Measurements from ENCODE around the gene MSANTD1.

MSANTD1 gene

GRCh38 chr4:3235581-3235980 is 13.4 kb upstream of the MSANTD1 start:
- H3K27me3 ChIP-seq (ENCODE audit: low read depth, low read length), result no peaks in the 10 kb centered on the region
- H3K4me1 ChIP-seq (ENCODE audit: control insufficient read depth in 1 of 2, insufficient read depth in 2 of 2, low read length in 2 of 2), result peaks cover under 1 to 2% of the 10 kb centered on the region in 2 donors
- H3K27ac ChIP-seq (ENCODE audit: low read length), result no peak overlapping the region
- no peak overlapping the region for H3K4me3 ChIP-seq (ENCODE audit: low read depth in 1 of 2, low read length in 2 of 2)
- H3K9me3 ChIP-seq (ENCODE audit: control insufficient read depth in 1 of 2, low read length in 2 of 2), result no peaks in the 10 kb centered on the region
- peaks cover 44 to 92% of the 10 kb centered on the region in 2 donors for H3K36me3 ChIP-seq (ENCODE audit: control insufficient read depth in 1 of 2, insufficient read depth in 2 of 2, low read length in 2 of 2)

DNA sequence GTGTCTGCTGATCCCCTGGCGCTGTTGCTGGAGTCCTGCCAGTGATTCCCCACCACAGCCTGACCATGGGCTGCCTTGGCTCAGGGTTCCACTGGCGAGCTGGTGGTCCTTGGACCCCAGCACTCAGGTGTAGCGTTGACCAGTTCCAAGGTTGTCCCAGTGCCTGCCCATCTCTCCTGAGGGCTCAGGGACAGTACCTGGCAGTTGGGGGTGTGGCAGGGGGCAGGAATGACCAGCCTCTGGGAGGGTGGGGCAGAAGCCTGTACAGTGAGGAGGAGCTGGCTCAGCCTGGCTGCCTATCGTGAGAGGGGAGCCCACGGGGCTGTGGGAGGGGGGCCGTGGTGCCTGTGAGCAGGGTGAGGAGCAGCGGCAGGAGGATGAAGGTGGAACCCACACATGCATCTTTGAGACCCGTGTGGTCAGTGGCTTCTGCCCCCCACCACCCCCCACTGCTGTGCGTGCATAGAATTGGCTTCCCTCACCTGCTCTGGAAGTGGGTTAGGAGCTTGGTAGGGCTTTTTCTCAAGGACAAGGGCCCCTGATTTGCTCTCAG is 12.6 kb upstream of the MSANTD1 start:
- Histone ChIP-seq H3K4me3 (ENCODE audit: low read depth in 1 of 2, low read length in 2 of 2) (no peak overlapping the region), H3K27ac (ENCODE audit: low read length) (no peak overlapping the region), H3K9me3 (ENCODE audit: control insufficient read depth in 1 of 2, low read length in 2 of 2) (no peaks in the 10 kb centered on the region), H3K4me1 (ENCODE audit: control insufficient read depth in 1 of 2, insufficient read depth in 2 of 2, low read length in 2 of 2) (peaks cover 4 to 10% of the 10 kb centered on the region in 2 donors), H3K36me3 (ENCODE audit: control insufficient read depth in 1 of 2, insufficient read depth in 2 of 2, low read length in 2 of 2) (peaks cover 36 to 83% of the 10 kb centered on the region in 2 donors), H3K27me3 (ENCODE audit: low read depth, low read length) (no peaks in the 10 kb centered on the region)

GRCh38 chr4:3237266-3237665 is 11.7 kb upstream of the MSANTD1 start:
- H3K4me1 ChIP-seq (ENCODE audit: control insufficient read depth in 1 of 2, insufficient read depth in 2 of 2, low read length in 2 of 2), result peaks cover 4 to 13% of the 10 kb centered on the region in 2 donors
- H3K27ac ChIP-seq (ENCODE audit: low read length), result no peak overlapping the region
- no peak overlapping the region for H3K4me3 ChIP-seq (ENCODE audit: low read depth in 1 of 2, low read length in 2 of 2)
- peaks cover 29 to 76% of the 10 kb centered on the region in 2 donors for H3K36me3 ChIP-seq (ENCODE audit: control insufficient read depth in 1 of 2, insufficient read depth in 2 of 2, low read length in 2 of 2)
- no peaks in the 10 kb centered on the region for H3K9me3 ChIP-seq (ENCODE audit: control insufficient read depth in 1 of 2, low read length in 2 of 2)
- no peaks in the 10 kb centered on the region for H3K27me3 ChIP-seq (ENCODE audit: low read depth, low read length)

- Histone ChIP-seq H3K27ac (ENCODE audit: low read length) (no peak overlapping the region), H3K4me3 (ENCODE audit: low read depth in 1 of 2, low read length in 2 of 2) (no peak overlapping the region), H3K4me1 (ENCODE audit: control insufficient read depth in 1 of 2, insufficient read depth in 2 of 2, low read length in 2 of 2) (peaks cover 4 to 13% of the 10 kb centered on the region in 2 donors), H3K36me3 (ENCODE audit: control insufficient read depth in 1 of 2, insufficient read depth in 2 of 2, low read length in 2 of 2) (peaks cover 23 to 69% of the 10 kb centered on the region in 2 donors), H3K27me3 (ENCODE audit: low read depth, low read length) (no peaks in the 10 kb centered on the region), H3K9me3 (ENCODE audit: control insufficient read depth in 1 of 2, low read length in 2 of 2) (no peaks in the 10 kb centered on the region)
Observed at GRCh38 chr4:3237712-3238560, 11.0 kb upstream of the MSANTD1 start.

- Histone ChIP-seq H3K9me3 (ENCODE audit: control insufficient read depth in 1 of 2, low read length in 2 of 2) (no peaks in the 10 kb centered on the region), H3K27me3 (ENCODE audit: low read depth, low read length) (no peaks in the 10 kb centered on the region), H3K36me3 (ENCODE audit: control insufficient read depth in 1 of 2, insufficient read depth in 2 of 2, low read length in 2 of 2) (peaks cover 15 to 61% of the 10 kb centered on the region in 2 donors), H3K27ac (ENCODE audit: low read length) (no peak overlapping the region), H3K4me1 (ENCODE audit: control insufficient read depth in 1 of 2, insufficient read depth in 2 of 2, low read length in 2 of 2) (peaks cover 4 to 13% of the 10 kb centered on the region in 2 donors), H3K4me3 (ENCODE audit: low read depth in 1 of 2, low read length in 2 of 2) (no peak overlapping the region)
Observed at GRCh38 chr4:3238721-3239120, 10.2 kb upstream of the MSANTD1 start.

- Histone ChIP-seq H3K27me3 (ENCODE audit: low read depth, low read length) (no peaks in the 10 kb centered on the region), H3K36me3 (ENCODE audit: control insufficient read depth in 1 of 2, insufficient read depth in 2 of 2, low read length in 2 of 2) (peaks cover 12 to 55% of the 10 kb centered on the region in 2 donors), H3K9me3 (ENCODE audit: control insufficient read depth in 1 of 2, low read length in 2 of 2) (no peaks in the 10 kb centered on the region), H3K4me3 (ENCODE audit: low read depth in 1 of 2, low read length in 2 of 2) (no peak overlapping the region), H3K4me1 (ENCODE audit: control insufficient read depth in 1 of 2, insufficient read depth in 2 of 2, low read length in 2 of 2) (peaks cover 4 to 13% of the 10 kb centered on the region in 2 donors), H3K27ac (ENCODE audit: low read length) (no peak overlapping the region)
Observed at GRCh38 chr4:3239303-3239702, 9.7 kb upstream of the MSANTD1 start.

DNA sequence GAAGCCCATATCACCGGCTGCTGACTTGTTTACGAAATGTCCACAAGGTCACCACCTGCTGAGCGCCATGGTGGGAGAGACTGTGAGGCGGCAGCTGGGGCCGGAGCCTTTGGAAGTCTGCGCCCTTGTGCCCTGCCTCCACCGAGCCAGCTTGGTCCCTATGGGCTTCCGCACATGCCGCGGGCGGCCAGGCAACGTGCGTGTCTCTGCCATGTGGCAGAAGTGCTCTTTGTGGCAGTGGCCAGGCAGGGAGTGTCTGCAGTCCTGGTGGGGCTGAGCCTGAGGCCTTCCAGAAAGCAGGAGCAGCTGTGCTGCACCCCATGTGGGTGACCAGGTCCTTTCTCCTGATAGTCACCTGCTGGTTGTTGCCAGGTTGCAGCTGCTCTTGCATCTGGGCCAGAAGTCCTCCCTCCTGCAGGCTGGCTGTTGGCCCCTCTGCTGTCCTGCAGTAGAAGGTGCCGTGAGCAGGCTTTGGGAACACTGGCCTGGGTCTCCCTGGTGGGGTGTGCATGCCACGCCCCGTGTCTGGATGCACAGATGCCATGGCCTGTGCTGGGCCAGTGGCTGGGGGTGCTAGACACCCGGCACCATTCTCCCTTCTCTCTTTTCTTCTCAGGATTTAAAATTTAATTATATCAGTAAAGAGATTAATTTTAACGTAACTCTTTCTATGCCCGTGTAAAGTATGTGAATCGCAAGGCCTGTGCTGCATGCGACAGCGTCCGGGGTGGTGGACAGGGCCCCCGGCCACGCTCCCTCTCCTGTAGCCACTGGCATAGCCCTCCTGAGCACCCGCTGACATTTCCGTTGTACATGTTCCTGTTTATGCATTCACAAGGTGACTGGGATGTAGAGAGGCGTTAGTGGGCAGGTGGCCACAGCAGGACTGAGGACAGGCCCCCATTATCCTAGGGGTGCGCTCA is 8.7 kb upstream of the MSANTD1 start:
- Histone ChIP-seq H3K27me3 (ENCODE audit: low read depth, low read length) (no peaks in the 10 kb centered on the region), H3K4me3 (ENCODE audit: low read depth in 1 of 2, low read length in 2 of 2) (no peak overlapping the region), H3K4me1 (ENCODE audit: control insufficient read depth in 1 of 2, insufficient read depth in 2 of 2, low read length in 2 of 2) (peaks cover 4 to 13% of the 10 kb centered on the region in 2 donors), H3K27ac (ENCODE audit: low read length) (no peak overlapping the region), H3K36me3 (ENCODE audit: control insufficient read depth in 1 of 2, insufficient read depth in 2 of 2, low read length in 2 of 2) (peaks cover 9 to 46% of the 10 kb centered on the region in 2 donors), H3K9me3 (ENCODE audit: control insufficient read depth in 1 of 2, low read length in 2 of 2) (no peaks in the 10 kb centered on the region)

DNA sequence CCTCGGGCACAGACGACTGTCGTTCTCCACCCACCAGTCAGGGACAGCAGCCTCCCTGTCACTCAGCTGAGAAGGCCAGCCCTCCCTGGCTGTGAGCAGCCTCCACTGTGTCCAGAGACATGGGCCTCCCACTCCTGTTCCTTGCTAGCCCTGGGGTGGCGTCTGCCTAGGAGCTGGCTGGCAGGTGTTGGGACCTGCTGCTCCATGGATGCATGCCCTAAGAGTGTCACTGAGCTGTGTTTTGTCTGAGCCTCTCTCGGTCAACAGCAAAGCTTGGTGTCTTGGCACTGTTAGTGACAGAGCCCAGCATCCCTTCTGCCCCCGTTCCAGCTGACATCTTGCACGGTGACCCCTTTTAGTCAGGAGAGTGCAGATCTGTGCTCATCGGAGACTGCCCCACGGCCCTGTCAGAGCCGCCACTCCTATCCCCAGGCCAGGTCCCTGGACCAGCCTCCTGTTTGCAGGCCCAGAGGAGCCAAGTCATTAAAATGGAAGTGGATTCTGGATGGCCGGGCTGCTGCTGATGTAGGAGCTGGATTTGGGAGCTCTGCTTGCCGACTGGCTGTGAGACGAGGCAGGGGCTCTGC is 7.9 kb upstream of the MSANTD1 start:
- Histone ChIP-seq H3K4me1 (ENCODE audit: control insufficient read depth in 1 of 2, insufficient read depth in 2 of 2, low read length in 2 of 2) (peaks cover 4 to 13% of the 10 kb centered on the region in 2 donors), H3K4me3 (ENCODE audit: low read depth in 1 of 2, low read length in 2 of 2) (no peak overlapping the region), H3K27ac (ENCODE audit: low read length) (no peak overlapping the region), H3K9me3 (ENCODE audit: control insufficient read depth in 1 of 2, low read length in 2 of 2) (no peaks in the 10 kb centered on the region), H3K36me3 (ENCODE audit: control insufficient read depth in 1 of 2, insufficient read depth in 2 of 2, low read length in 2 of 2) (peaks cover 6 to 38% of the 10 kb centered on the region in 2 donors), H3K27me3 (ENCODE audit: low read depth, low read length) (no peaks in the 10 kb centered on the region)

GRCh38 chr4:3241898-3242524 is 6.9 kb upstream of the MSANTD1 start:
- no peaks in the 10 kb centered on the region for H3K27me3 ChIP-seq (ENCODE audit: low read depth, low read length)
- peaks cover 3 to 31% of the 10 kb centered on the region in 2 donors for H3K36me3 ChIP-seq (ENCODE audit: control insufficient read depth in 1 of 2, insufficient read depth in 2 of 2, low read length in 2 of 2)
- H3K9me3 ChIP-seq (ENCODE audit: control insufficient read depth in 1 of 2, low read length in 2 of 2), result no peaks in the 10 kb centered on the region
- peaks cover 4 to 13% of the 10 kb centered on the region in 2 donors for H3K4me1 ChIP-seq (ENCODE audit: control insufficient read depth in 1 of 2, insufficient read depth in 2 of 2, low read length in 2 of 2)
- H3K27ac ChIP-seq (ENCODE audit: low read length), result no peak overlapping the region
- peak overlapping the region in 1 of 2 donors; percentile 6 for H3K4me3 ChIP-seq (ENCODE audit: low read depth in 1 of 2, low read length in 2 of 2)

- no peaks in the 10 kb centered on the region for H3K9me3 ChIP-seq (ENCODE audit: control insufficient read depth in 1 of 2, low read length in 2 of 2)
- no peaks in the 10 kb centered on the region for H3K27me3 ChIP-seq (ENCODE audit: low read depth, low read length)
- H3K4me3 ChIP-seq (ENCODE audit: low read depth in 1 of 2, low read length in 2 of 2), result no peak overlapping the region
- H3K27ac ChIP-seq (ENCODE audit: low read length), result no peak overlapping the region
- peaks cover 4 to 13% of the 10 kb centered on the region in 2 donors for H3K4me1 ChIP-seq (ENCODE audit: control insufficient read depth in 1 of 2, insufficient read depth in 2 of 2, low read length in 2 of 2)
- peaks cover 3 to 20% of the 10 kb centered on the region in 2 donors for H3K36me3 ChIP-seq (ENCODE audit: control insufficient read depth in 1 of 2, insufficient read depth in 2 of 2, low read length in 2 of 2)
Observed at GRCh38 chr4:3243136-3243780, 5.7 kb upstream of the MSANTD1 start.

Measured in muscle layer of duodenum (tissue), 2 donors.